ENCODE data around the gene CPED1.
"Not testable (repeated sequence)": the region's sequence is repeated elsewhere in the genome, so short reads cannot be mapped to it uniquely, and the experiment has no call there.

Gene CPED1

GRCh38 chr7:120964088-120964487 is 24.4 kb upstream of the CPED1 start:
- POLR2A ChIA-PET: no interaction called here
- no peak for DNase-seq (ENCODE audit: low read depth, low spot score)
- CTCF ChIA-PET: interaction anchor here (0.6 to 1.2 kb wide), 2 partner anchors 22 to 23 kb away, joined by 3 to 4 read pairs; no protein-coding TSS in a partner anchor
- H3K4me3 ChIP-seq (ENCODE audit: low read depth, low read length): no peak overlapping the region
- TF ChIP-seq CTCF (IDR thresholded peaks at IDR 0.05; ENCODE audit: insufficient read depth, low read length, missing control alignments): no peak

GRCh38 chr7:120966961-120967360 is 21.6 kb upstream of the CPED1 start:
- no peak for TF ChIP-seq CTCF (IDR thresholded peaks at IDR 0.05; ENCODE audit: insufficient read depth, low read length, missing control alignments)
- POLR2A ChIA-PET: no interaction called here
- CTCF ChIA-PET: no interaction called here
- DNase-seq (ENCODE audit: low read depth, low spot score): no peak
- no peak overlapping the region for H3K4me3 ChIP-seq (ENCODE audit: low read depth, low read length)

- POLR2A ChIA-PET: no interaction called here
- DNase-seq (ENCODE audit: low read depth, low spot score): no peak
- CTCF ChIA-PET: interaction anchor here (1.5 to 4.0 kb wide), 3 partner anchors 8 to 108 kb away, joined by 4 to 33 read pairs (median 6); no protein-coding TSS in a partner anchor
- H3K4me3 ChIP-seq (ENCODE audit: low read depth, low read length): no peak overlapping the region
- TF ChIP-seq CTCF (IDR thresholded peaks at IDR 0.05; ENCODE audit: insufficient read depth, low read length, missing control alignments): no peak
These were observed 14.7 kb upstream of the CPED1 start for GRCh38 chr7:120973849-120974248.

- DNase-seq (ENCODE audit: low read depth, low spot score): no peak
- H3K4me3 ChIP-seq (ENCODE audit: low read depth, low read length): no peak overlapping the region
- ChIA-PET POLR2A (interaction anchor here (0.8 to 1.1 kb wide), 2 partner anchors 16 to 103 kb away, joined by 3 read pairs; no protein-coding TSS in a partner anchor), CTCF (interaction anchor here (0.6 to 3.8 kb wide), 7 partner anchors 8 to 187 kb away, joined by 3 to 24 read pairs (median 6); partner anchors contain the start of gene CPED1)
- TF ChIP-seq CTCF (IDR thresholded peaks at IDR 0.05; ENCODE audit: insufficient read depth, low read length, missing control alignments): no peak
These were observed 8.6 kb upstream of the CPED1 start for GRCh38 chr7:120979765-120980499.

- H3K4me3 ChIP-seq (ENCODE audit: low read depth, low read length): no peak overlapping the region
- no peak for DNase-seq (ENCODE audit: low read depth, low spot score)
- CTCF ChIA-PET: interaction anchor here (1.0 to 2.9 kb wide), 4 partner anchors 101 to 188 kb away, joined by 4 to 9 read pairs (median 7); no protein-coding TSS in a partner anchor
- POLR2A ChIA-PET: no interaction called here
- no peak for TF ChIP-seq CTCF (IDR thresholded peaks at IDR 0.05; ENCODE audit: insufficient read depth, low read length, missing control alignments)
These were observed 7.4 kb upstream of the CPED1 start for GRCh38 chr7:120981117-120981516.

GRCh38 chr7:120981888-120982615 is 6.5 kb upstream of the CPED1 start:
- CTCF ChIA-PET: no interaction called here
- no peak for DNase-seq (ENCODE audit: low read depth, low spot score)
- no peak overlapping the region for H3K4me3 ChIP-seq (ENCODE audit: low read depth, low read length)
- POLR2A ChIA-PET: no interaction called here
- TF ChIP-seq CTCF (IDR thresholded peaks at IDR 0.05; ENCODE audit: insufficient read depth, low read length, missing control alignments): no peak

GRCh38 chr7:120983592-120983991 is 4.9 kb upstream of the CPED1 start:
- H3K4me3 ChIP-seq (ENCODE audit: low read depth, low read length); CTCF ChIA-PET; DNase-seq (ENCODE audit: low read depth, low spot score); POLR2A ChIA-PET: not testable (repeated sequence)

Measured in AG04449 (cell line).